B cell (primary cell): Measurements from ENCODE around the gene DNAH3. TPM values are rescaled to one million over a fixed set of nuclear protein-coding genes. Genes with fewer than 3 reads are reported as not detected.

Experiments used
- ATAC-seq: fragments of 200-7000 bp; cut with Tn5 transposase; one replicate; pipeline ENCODE4 v1.10.0; 2021; ENCODE audit warnings: low read depth, mild to moderate bottlenecking, moderate number of reproducible peaks, moderate library complexity
- CTCF ChIA-PET: fragments of 350-600 bp; sonication (Branson Sonifier 250); formaldehyde crosslinking; loops from one replicate; lab custom pipeline; 2021; ENCODE audit warnings: antibody characterized with exemption, inconsistent platforms; lab: Charles Lee
- POLR2A ChIA-PET: fragments of 350-600 bp; sonication (Branson Sonifier 250); formaldehyde crosslinking; loops from one replicate; lab custom pipeline; 2021; ENCODE audit warnings: antibody characterized with exemption; lab: Charles Lee
- DNase-seq: peaks from one replicate; pipeline ENCODE4 v3.0.0; 2013
- H2AFZ ChIP-seq: 2 replicates; pipeline ENCODE4 v1.6.1; 2012; ENCODE audit warnings: mild to moderate bottlenecking, low read depth, low read length; ENCODE audit not compliant: insufficient read depth, poor library complexity, severe bottlenecking
- H3K27ac ChIP-seq, 2 donors: 1 replicate in 1 of 2; 2 replicates in 1 of 2; pipeline ENCODE4 v1.5.1; 2012 to 2013; ENCODE audit warnings: low read length in 2 of 2, mild to moderate bottlenecking in 2 of 2, moderate library complexity in 1 of 2
- H3K27me3 ChIP-seq, 4 experiments: fragments of 200-600 bp in 1 of 4; sonication (generic) in 1 of 4; replicated peaks in 1 of 4; 1 replicate in 2 of 4; 2 replicates in 2 of 4; pipeline versions ENCODE4 v1.6.1 to v1.7.0; 2013 to 2016; ENCODE audit warnings: low read length in 3 of 4, mild to moderate bottlenecking in 2 of 4, mixed read lengths in 1 of 4, moderate library complexity in 1 of 4; ENCODE audit not compliant: insufficient read depth in 4 of 4, control insufficient read depth in 3 of 4; ENCODE audit errors: control extremely low read depth in 1 of 4
- H3K36me3 ChIP-seq, 2 experiments: replicated peaks in 1 of 2; 1 replicate in 1 of 2; 2 replicates in 1 of 2; pipeline versions ENCODE4 v1.6.1 to v1.7.1; 2013; ENCODE audit warnings: low read length in 1 of 2; ENCODE audit not compliant: insufficient read depth in 2 of 2, control insufficient read depth in 1 of 2; ENCODE audit errors: control extremely low read depth in 1 of 2, extremely low read depth in 1 of 2
- H3K4me1 ChIP-seq, 2 donors: fragments of 200-600 bp in 1 of 2; sonication (generic) in 1 of 2; 1 replicate in 1 of 2; 2 replicates in 1 of 2; pipeline versions ENCODE4 v1.5.1 to v1.6.1; 2013 to 2017; ENCODE audit warnings: low read length in 2 of 2; ENCODE audit not compliant: control insufficient read depth in 2 of 2, insufficient read depth in 2 of 2
- H3K4me2 ChIP-seq: replicated peaks from 2 replicates; pipeline ENCODE3; 2012; ENCODE audit warnings: mild to moderate bottlenecking, low read depth, low read length; ENCODE audit not compliant: poor library complexity, severe bottlenecking
- H3K4me3 ChIP-seq, 5 experiments: fragments of 200-600 bp in 1 of 5; sonication (generic) in 1 of 5; 1 replicate in 3 of 5; 2 replicates in 2 of 5; pipeline versions ENCODE4 v1.5.1 to v1.7.0; 2011 to 2016; ENCODE audit warnings: low read length in 4 of 5, mild to moderate bottlenecking in 4 of 5, low read depth in 2 of 5, control low read depth in 1 of 5, moderate library complexity in 1 of 5; ENCODE audit not compliant: insufficient read depth in 1 of 5; ENCODE audit errors: control extremely low read depth in 1 of 5, extremely low read depth in 1 of 5
- H3K79me2 ChIP-seq: fragments of 200-600 bp; sonication (generic); one replicate; pipeline ENCODE4 v1.6.0; 2016; ENCODE audit warnings: low read length; ENCODE audit not compliant: control insufficient read depth, insufficient read depth
- H3K9ac ChIP-seq: fragments of 200-600 bp; sonication (generic); 2 replicates; pipeline ENCODE4 v1.6.1; 2017; ENCODE audit warnings: mild to moderate bottlenecking, low read length, moderate library complexity
- H3K9me3 ChIP-seq, 3 donors: one replicate each; pipeline versions ENCODE4 v1.6.1 to v1.7.1; 2013; ENCODE audit warnings: low read length in 2 of 3; ENCODE audit not compliant: control insufficient read depth in 2 of 3, insufficient read depth in 1 of 3; ENCODE audit errors: control extremely low read depth in 1 of 3
- H4K20me1 ChIP-seq: 2 replicates; pipeline ENCODE4 v1.6.0; 2012; ENCODE audit warnings: mild to moderate bottlenecking, low read length; ENCODE audit not compliant: insufficient read depth, control insufficient read depth, poor library complexity, severe bottlenecking
- H3K27ac Mint-ChIP-seq: one replicate; pipeline ENCODE4 v1.8.0; 2021; ENCODE audit warnings: mixed read lengths
- H3K27me3 Mint-ChIP-seq: one replicate; pipeline ENCODE4 v1.8.0; 2021; ENCODE audit warnings: mixed read lengths
- H3K4me1 Mint-ChIP-seq: one replicate; pipeline ENCODE4 v1.8.0; 2021; ENCODE audit warnings: mixed read lengths
- H3K4me3 Mint-ChIP-seq: one replicate; pipeline ENCODE4 v1.8.0; 2021; ENCODE audit warnings: mixed read lengths
- H3K9me3 Mint-ChIP-seq: one replicate; pipeline ENCODE4 v1.8.0; 2022; ENCODE audit warnings: mixed read lengths; ENCODE audit not compliant: insufficient read depth
- EZH2 ChIP-seq: IDR thresholded peaks from 2 replicates; pipeline ENCODE4 v1.6.1; 2012; ENCODE audit warnings: borderline replicate concordance, low read depth, mild to moderate bottlenecking, moderate library complexity, low read length; ENCODE audit not compliant: insufficient read depth, poor library complexity, severe bottlenecking
- WGBS: methylation state at CpG from one replicate; pipeline ENCODE4 v1.1.5; 2013; ENCODE audit warnings: missing lambda C conversion rate; ENCODE audit not compliant: insufficient coverage; 5-methylcytosine and 5-hydroxymethylcytosine counted together
- intact Hi-C: fragments of 100-400 bp; cut with micrococcal nuclease; formaldehyde crosslinking; loops from one replicate; pipeline ENCODE4 v1.10.0; 2022
- polyA plus RNA-seq: library from polyadenylated mRNA; depleted of rRNA; stranded (reverse); fragments of >200 nt; gene quantifications from 2 replicates; pipeline ENCODE4 v1.2.3, GENCODE V29; 2012
- total RNA-seq, 2 donors: library from RNA; stranded (reverse); fragments of 120-200 nt in 1 of 2; gene quantifications; 1 replicate in 1 of 2; 2 replicates in 1 of 2; pipeline versions ENCODE4 v1.2.3 to v1.2.4, GENCODE V29; 2013 to 2022
- TF ChIP-seq, protein P1 (sequence below): fragments of 200-600 bp; IDR thresholded peaks from one replicate; pipeline ENCODE4 v1.8.0; 2022; ENCODE audit warnings: antibody characterized with exemption, mild to moderate bottlenecking

Gene DNAH3
- total and polyA plus RNA-seq, 2 donors (not counting 1 experiment from before 2014, with no cell fraction given), result not detected

DNA sequence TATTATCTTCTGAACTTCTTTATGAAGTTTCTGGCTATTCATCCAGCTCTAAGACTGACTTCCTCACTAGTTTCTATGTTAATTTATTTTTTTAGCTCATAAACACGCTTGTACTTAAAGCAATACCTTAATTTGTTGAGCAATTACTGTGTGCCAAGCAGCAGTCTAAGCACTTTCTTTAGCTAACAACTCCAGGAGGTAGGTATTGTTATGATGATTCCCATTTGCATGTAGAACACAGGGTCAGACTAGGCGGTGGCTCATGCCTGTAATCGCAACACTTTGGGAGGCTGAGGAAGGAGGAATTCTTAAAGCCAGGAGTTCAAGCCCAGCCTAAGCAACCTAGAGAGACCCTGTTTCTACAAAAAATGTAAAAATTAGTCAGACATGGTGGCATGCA, 19.8 kb downstream of the DNAH3 start:
- Histone ChIP-seq H3K4me3 (no peak overlapping the region), H3K4me2 (no peak overlapping the region), H3K36me3 (no peaks in the 10 kb centered on the region), H3K9me3 (no peaks in the 10 kb centered on the region), H3K27me3 (peaks cover 0 to 3% (median 0%) of the 10 kb centered on the region in 4 experiments), H3K9ac (no peak overlapping the region), H3K79me2 (no peaks in the 10 kb centered on the region), H2AFZ (no peak overlapping the region), H4K20me1 (no peaks in the 10 kb centered on the region), H3K4me1 (no peaks in the 10 kb centered on the region), H3K27ac (no peak overlapping the region)
- H3K27me3 Mint-ChIP-seq, result peaks cover 1% of the 10 kb centered on the region
- DNase-seq, result no peak
- ATAC-seq, result no peak
- H3K4me1 Mint-ChIP-seq, result no peaks in the 10 kb centered on the region
- no peak overlapping the region for H3K27ac Mint-ChIP-seq
- no peak for TF ChIP-seq EZH2
- TF ChIP-seq, protein P1, sequence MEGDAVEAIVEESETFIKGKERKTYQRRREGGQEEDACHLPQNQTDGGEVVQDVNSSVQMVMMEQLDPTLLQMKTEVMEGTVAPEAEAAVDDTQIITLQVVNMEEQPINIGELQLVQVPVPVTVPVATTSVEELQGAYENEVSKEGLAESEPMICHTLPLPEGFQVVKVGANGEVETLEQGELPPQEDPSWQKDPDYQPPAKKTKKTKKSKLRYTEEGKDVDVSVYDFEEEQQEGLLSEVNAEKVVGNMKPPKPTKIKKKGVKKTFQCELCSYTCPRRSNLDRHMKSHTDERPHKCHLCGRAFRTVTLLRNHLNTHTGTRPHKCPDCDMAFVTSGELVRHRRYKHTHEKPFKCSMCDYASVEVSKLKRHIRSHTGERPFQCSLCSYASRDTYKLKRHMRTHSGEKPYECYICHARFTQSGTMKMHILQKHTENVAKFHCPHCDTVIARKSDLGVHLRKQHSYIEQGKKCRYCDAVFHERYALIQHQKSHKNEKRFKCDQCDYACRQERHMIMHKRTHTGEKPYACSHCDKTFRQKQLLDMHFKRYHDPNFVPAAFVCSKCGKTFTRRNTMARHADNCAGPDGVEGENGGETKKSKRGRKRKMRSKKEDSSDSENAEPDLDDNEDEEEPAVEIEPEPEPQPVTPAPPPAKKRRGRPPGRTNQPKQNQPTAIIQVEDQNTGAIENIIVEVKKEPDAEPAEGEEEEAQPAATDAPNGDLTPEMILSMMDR, result no peak
- no CpG with 5 or more reads among the region's 3 CpGs for WGBS
- ChIA-PET POLR2A (no interaction called here), CTCF (interaction anchor here (1.2 kb wide), 1 partner anchor 27 kb away, joined by 3 read pairs; the partner anchor contains the start of gene LDAF1)
- no peak overlapping the region for H3K4me3 Mint-ChIP-seq
- intact Hi-C loops, result no loop called here
- H3K9me3 Mint-ChIP-seq, result no peaks in the 10 kb centered on the region

DNA sequence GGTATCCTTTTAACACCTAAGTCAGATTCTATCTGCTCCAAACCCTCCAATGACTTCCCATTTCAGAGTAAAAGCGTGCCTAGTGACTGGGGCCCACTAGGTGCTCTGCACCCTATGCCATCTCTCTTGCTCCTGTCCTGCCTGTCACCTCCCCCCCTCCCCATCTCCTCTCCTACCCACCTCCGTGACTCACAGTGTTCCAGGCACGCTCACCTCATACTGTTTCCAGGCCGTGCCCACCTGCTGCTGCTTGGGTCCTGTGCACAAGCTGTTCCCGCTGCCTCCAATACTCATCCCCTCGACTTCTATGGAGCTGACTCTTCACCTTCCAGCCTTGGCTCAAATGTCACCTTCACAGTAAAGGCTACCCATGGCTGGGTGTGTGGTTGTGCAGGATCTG, 21.7 kb downstream of the DNAH3 start:
- intact Hi-C loops, result no loop called here
- H3K4me1 Mint-ChIP-seq, result no peaks in the 10 kb centered on the region
- no peak overlapping the region for H3K4me3 Mint-ChIP-seq
- Histone ChIP-seq H3K9ac (no peak overlapping the region), H3K79me2 (no peaks in the 10 kb centered on the region), H2AFZ (no peak overlapping the region), H3K27ac (no peak overlapping the region), H3K9me3 (no peaks in the 10 kb centered on the region), H3K27me3 (peaks cover 0 to 3% (median 0%) of the 10 kb centered on the region in 4 experiments), H3K4me1 (no peaks in the 10 kb centered on the region), H3K4me2 (no peak overlapping the region), H3K4me3 (no peak overlapping the region), H4K20me1 (no peaks in the 10 kb centered on the region), H3K36me3 (no peaks in the 10 kb centered on the region)
- no peak overlapping the region for H3K27ac Mint-ChIP-seq
- DNase-seq, result no peak
- no peak for TF ChIP-seq EZH2
- TF ChIP-seq, protein P1, result no peak
- no peaks in the 10 kb centered on the region for H3K9me3 Mint-ChIP-seq
- ChIA-PET CTCF (no interaction called here), POLR2A (interaction anchor here (0.7 kb wide), 1 partner anchor 1219 kb away, joined by 7 read pairs; no protein-coding TSS in a partner anchor)
- ATAC-seq, result no peak
- 93% methylated on average over 5 of the region's 6 CpGs for WGBS
- no peaks in the 10 kb centered on the region for H3K27me3 Mint-ChIP-seq
